IPS-11a (cell line): ENCODE data around the gene PTPRK.

Experiments
- H3K4me3 ChIP-seq: one replicate; pipeline ENCODE4 v1.5.1; 2013; ENCODE audit warnings: low read depth, low read length, control low read depth

PTPRK gene

GRCh38 chr6:128156321-128157111 is 363.9 kb downstream of the PTPRK start:
- H3K4me3 ChIP-seq: no peak overlapping the region

- no peak overlapping the region for H3K4me3 ChIP-seq
These were observed 364.6 kb downstream of the PTPRK start for GRCh38 chr6:128155826-128156225.

- no peak overlapping the region for H3K4me3 ChIP-seq
These were observed 367.8 kb downstream of the PTPRK start for GRCh38 chr6:128152551-128152950.

GRCh38 chr6:128150376-128150775 is 370.0 kb downstream of the PTPRK start:
- no peak overlapping the region for H3K4me3 ChIP-seq

GRCh38 chr6:128149796-128150195 is 370.6 kb downstream of the PTPRK start:
- H3K4me3 ChIP-seq: no peak overlapping the region

GRCh38 chr6:128144320-128144719 is 376.1 kb downstream of the PTPRK start:
- H3K4me3 ChIP-seq: no peak overlapping the region

- no peak overlapping the region for H3K4me3 ChIP-seq
These were observed 378.5 kb downstream of the PTPRK start for GRCh38 chr6:128141932-128142331.

GRCh38 chr6:128139519-128139918 is 380.9 kb downstream of the PTPRK start:
- H3K4me3 ChIP-seq: no peak overlapping the region

GRCh38 chr6:128138694-128139093 is 381.7 kb downstream of the PTPRK start:
- H3K4me3 ChIP-seq: no peak overlapping the region

- no peak overlapping the region for H3K4me3 ChIP-seq
These were observed 385.1 kb downstream of the PTPRK start for GRCh38 chr6:128135325-128135724.

- no peak overlapping the region for H3K4me3 ChIP-seq
These were observed 388.8 kb downstream of the PTPRK start for GRCh38 chr6:128131566-128131965.

GRCh38 chr6:128131036-128131435 is 389.4 kb downstream of the PTPRK start:
- no peak overlapping the region for H3K4me3 ChIP-seq

- H3K4me3 ChIP-seq: no peak overlapping the region
These were observed 390.7 kb downstream of the PTPRK start for GRCh38 chr6:128129679-128130078.

GRCh38 chr6:128127650-128128049 is 392.7 kb downstream of the PTPRK start:
- H3K4me3 ChIP-seq: no peak overlapping the region

- no peak overlapping the region for H3K4me3 ChIP-seq
These were observed 395.7 kb downstream of the PTPRK start for GRCh38 chr6:128124713-128125112.

GRCh38 chr6:128121610-128122009 is 398.8 kb downstream of the PTPRK start:
- H3K4me3 ChIP-seq: no peak overlapping the region

GRCh38 chr6:128121190-128121589 is 399.2 kb downstream of the PTPRK start:
- H3K4me3 ChIP-seq: no peak overlapping the region

- no peak overlapping the region for H3K4me3 ChIP-seq
These were observed 402.0 kb downstream of the PTPRK start for GRCh38 chr6:128118401-128118800.

GRCh38 chr6:128117916-128118315 is 402.5 kb downstream of the PTPRK start:
- no peak overlapping the region for H3K4me3 ChIP-seq

- no peak overlapping the region for H3K4me3 ChIP-seq
These were observed 406.2 kb downstream of the PTPRK start for GRCh38 chr6:128114164-128114563.

GRCh38 chr6:128112494-128112893 is 407.9 kb downstream of the PTPRK start:
- H3K4me3 ChIP-seq: no peak overlapping the region

GRCh38 chr6:128111096-128111495 is 409.3 kb downstream of the PTPRK start:
- no peak overlapping the region for H3K4me3 ChIP-seq

- no peak overlapping the region for H3K4me3 ChIP-seq
These were observed 412.7 kb downstream of the PTPRK start for GRCh38 chr6:128107682-128108081.
